ENCODE measurements around the gene NUDT14.

NUDT14 gene

DNA sequence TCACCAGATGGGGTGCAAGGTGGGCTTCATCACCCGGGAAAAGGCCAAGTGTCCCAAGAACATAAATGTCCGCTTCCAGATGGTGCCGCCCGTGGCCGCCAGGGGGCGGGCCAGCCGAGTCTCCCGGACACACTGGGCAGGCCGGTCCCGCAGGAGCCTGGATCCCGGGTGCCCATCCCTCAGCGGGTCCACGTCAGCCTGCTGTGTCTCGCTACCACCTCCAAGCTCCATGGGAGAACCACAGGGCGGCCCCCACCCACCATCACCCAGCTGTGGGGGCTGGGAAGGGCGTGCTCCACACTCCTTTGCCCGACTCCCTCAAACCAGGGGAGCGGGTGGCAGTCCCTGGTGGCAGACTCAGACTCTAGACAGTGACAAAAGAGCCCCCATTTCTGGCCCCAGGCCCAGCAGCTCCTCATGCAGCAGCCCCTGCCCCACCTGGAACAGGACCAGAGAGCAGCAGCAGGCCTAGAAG is 22.0 kb upstream of the NUDT14 start (continued):
- TF ChIP-seq PRDM4 (tag by site-specific recombination; IDR thresholded peaks at IDR 0.05) (no peak), ZNF423 (tag by site-specific recombination; IDR thresholded peaks at IDR 0.05) (peak; percentile 65; the same call in 1 of the 2 replicates), ZBTB17 (tag by site-specific recombination; IDR thresholded peaks at IDR 0.05) (peak; percentile 47; the same call in 1 of the 2 replicates), ZIC2 (tag by site-specific recombination; IDR thresholded peaks at IDR 0.05) (peak; percentile 93), KLF10 (tag by site-specific recombination; IDR thresholded peaks at IDR 0.05) (no peak), GLIS2 (tag by site-specific recombination; IDR thresholded peaks at IDR 0.05) (peak; percentile 83), ZBTB10 (tag by site-specific recombination; IDR thresholded peaks at IDR 0.05) (no peak), ZNF416 (tag by site-specific recombination; IDR thresholded peaks at IDR 0.05) (no peak), ZNF658 (tag by site-specific recombination; IDR thresholded peaks at IDR 0.05) (no peak), ZNF791 (tag by site-specific recombination; IDR thresholded peaks at IDR 0.05) (no peak), ZNF26 (tag by site-specific recombination; IDR thresholded peaks at IDR 0.05) (no peak), ZEB2 (tag by site-specific recombination; IDR thresholded peaks at IDR 0.05) (0 out of 2 replicates have a peak, but pooled peaks have one; percentile 27), ZFHX2 (tag by site-specific recombination; conservative IDR thresholded peaks at IDR 0.05) (peak; percentile 81), HOXA7 (CRISPR knock-in tag; IDR thresholded peaks at IDR 0.05; ENCODE audit: borderline replicate concordance) (no peak), PATZ1 (tag by site-specific recombination; IDR thresholded peaks at IDR 0.05) (peak; percentile 91), ZNF169 (tag by site-specific recombination; IDR thresholded peaks at IDR 0.05) (no peak), EGR2 (tag by site-specific recombination; IDR thresholded peaks at IDR 0.05; ENCODE audit: low read depth) (peak; percentile 57; the same call in 1 of the 2 replicates), SP2 (tag by site-specific recombination; IDR thresholded peaks at IDR 0.05) (peak; percentile 17; the same call in 1 of the 2 replicates), IKZF3 (tag by site-specific recombination; IDR thresholded peaks at IDR 0.05) (peak; percentile 80)
- TF ChIP-seq, protein P1, sequence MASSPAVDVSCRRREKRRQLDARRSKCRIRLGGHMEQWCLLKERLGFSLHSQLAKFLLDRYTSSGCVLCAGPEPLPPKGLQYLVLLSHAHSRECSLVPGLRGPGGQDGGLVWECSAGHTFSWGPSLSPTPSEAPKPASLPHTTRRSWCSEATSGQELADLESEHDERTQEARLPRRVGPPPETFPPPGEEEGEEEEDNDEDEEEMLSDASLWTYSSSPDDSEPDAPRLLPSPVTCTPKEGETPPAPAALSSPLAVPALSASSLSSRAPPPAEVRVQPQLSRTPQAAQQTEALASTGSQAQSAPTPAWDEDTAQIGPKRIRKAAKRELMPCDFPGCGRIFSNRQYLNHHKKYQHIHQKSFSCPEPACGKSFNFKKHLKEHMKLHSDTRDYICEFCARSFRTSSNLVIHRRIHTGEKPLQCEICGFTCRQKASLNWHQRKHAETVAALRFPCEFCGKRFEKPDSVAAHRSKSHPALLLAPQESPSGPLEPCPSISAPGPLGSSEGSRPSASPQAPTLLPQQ (tag by site-specific recombination; IDR thresholded peaks at IDR 0.05): 0 out of 2 replicates have a peak, but pooled peaks have one; percentile 20

Data from HEK293 (cell line).